HEK293 (cell line): ENCODE data around the gene R3HDM4.
A peak's percentile ranks its signal among the peaks of the same experiment; 100 is the strongest.

Experiments
- BCL11A ChIP-seq: fragments of 450-650 bp; formaldehyde crosslinking; IDR thresholded peaks from 2 replicates; pipeline ENCODE4 v1.5.1; 2016; ENCODE audit warnings: low read depth, missing biosample characterization, missing genetic modification characterization
- BCL11B ChIP-seq: fragments of 450-650 bp; formaldehyde crosslinking; IDR thresholded peaks from 2 replicates; pipeline ENCODE4 v1.5.1; 2016; ENCODE audit warnings: low read depth, missing biosample characterization, missing genetic modification characterization
- HOXA7 ChIP-seq: sonication (generic); formaldehyde crosslinking; IDR thresholded peaks from 2 replicates; pipeline ENCODE4 v1.8.1; 2022; ENCODE audit warnings: missing genetic modification reagents, borderline replicate concordance
- HOXC10 ChIP-seq: sonication (generic); formaldehyde crosslinking; IDR thresholded peaks from 2 replicates; pipeline ENCODE4 v1.8.1; 2023; ENCODE audit warnings: mild to moderate bottlenecking, missing genetic modification reagents
- KLF8 ChIP-seq: fragments of 450-650 bp; formaldehyde crosslinking; IDR thresholded peaks from 2 replicates; pipeline ENCODE4 v1.5.1; 2016; ENCODE audit warnings: missing biosample characterization, missing genetic modification characterization
- REPIN1 ChIP-seq: fragments of 450-650 bp; formaldehyde crosslinking; IDR thresholded peaks from 2 replicates; pipeline ENCODE4 v1.5.1; 2017; ENCODE audit warnings: missing biosample characterization, missing genetic modification characterization, low read depth
- ZBTB44 ChIP-seq: fragments of 450-650 bp; IDR thresholded peaks from 2 replicates; pipeline ENCODE4 v1.5.1; 2018; ENCODE audit warnings: missing biosample characterization, mild to moderate bottlenecking, missing genetic modification characterization
- ZBTB8A ChIP-seq: fragments of 450-650 bp; formaldehyde crosslinking; IDR thresholded peaks from 2 replicates; pipeline ENCODE4 v1.5.1; 2016; ENCODE audit warnings: missing biosample characterization, missing genetic modification characterization
- ZNF146 ChIP-seq: fragments of 450-650 bp; formaldehyde crosslinking; IDR thresholded peaks from 2 replicates; pipeline ENCODE4 v1.5.1; 2016; ENCODE audit warnings: missing biosample characterization, missing genetic modification characterization
- ZNF23 ChIP-seq: fragments of 450-650 bp; formaldehyde crosslinking; IDR thresholded peaks from 2 replicates; pipeline ENCODE4 v1.5.1; 2016; ENCODE audit warnings: missing biosample characterization, missing genetic modification characterization, borderline replicate concordance
- ZNF280C ChIP-seq: fragments of 450-650 bp; formaldehyde crosslinking; IDR thresholded peaks from 2 replicates; pipeline ENCODE4 v1.5.1; 2016; ENCODE audit warnings: missing biosample characterization, missing genetic modification characterization
- ZNF501 ChIP-seq: fragments of 450-650 bp; formaldehyde crosslinking; IDR thresholded peaks from 2 replicates; pipeline ENCODE4 v1.5.1; 2016; ENCODE audit warnings: missing biosample characterization, missing genetic modification characterization
- ZNF518A ChIP-seq: fragments of 450-650 bp; formaldehyde crosslinking; conservative IDR thresholded peaks from 2 replicates; pipeline ENCODE4 v1.5.1; 2016; ENCODE audit warnings: low read depth, missing biosample characterization, missing genetic modification characterization
- ZNF529 ChIP-seq: fragments of 450-650 bp; formaldehyde crosslinking; IDR thresholded peaks from 2 replicates; pipeline ENCODE4 v1.5.1; 2017; ENCODE audit warnings: missing genetic modification characterization, missing biosample characterization; ENCODE audit not compliant: insufficient replicate concordance
- ZNF555 ChIP-seq: fragments of 450-650 bp; formaldehyde crosslinking; conservative IDR thresholded peaks from 2 replicates; pipeline ENCODE4 v1.5.1; 2017; ENCODE audit warnings: missing biosample characterization, mild to moderate bottlenecking, missing genetic modification characterization, inconsistent platforms
- ZNF560 ChIP-seq: fragments of 450-650 bp; formaldehyde crosslinking; IDR thresholded peaks from 2 replicates; pipeline ENCODE4 v1.5.1; 2017; ENCODE audit warnings: missing biosample characterization, missing genetic modification characterization, borderline replicate concordance
- ZNF626 ChIP-seq: fragments of 450-650 bp; sonication (Bioruptor Pico); formaldehyde crosslinking; IDR thresholded peaks from 2 replicates; pipeline ENCODE4 v1.5.1; 2018; ENCODE audit warnings: missing biosample characterization, missing genetic modification characterization, inconsistent platforms
- ZNF660 ChIP-seq: fragments of 450-650 bp; IDR thresholded peaks from 2 replicates; pipeline ENCODE4 v1.5.1; 2018; ENCODE audit warnings: missing biosample characterization, mild to moderate bottlenecking, missing genetic modification characterization
- ZNF785 ChIP-seq: fragments of 450-650 bp; formaldehyde crosslinking; IDR thresholded peaks from 2 replicates; pipeline ENCODE4 v1.5.1; 2016; ENCODE audit warnings: missing biosample characterization, missing genetic modification characterization
- ZXDB ChIP-seq: fragments of 450-650 bp; formaldehyde crosslinking; IDR thresholded peaks from 2 replicates; pipeline ENCODE4 v1.5.1; 2016; ENCODE audit warnings: missing biosample characterization, missing genetic modification characterization
- TF ChIP-seq, protein P1 (sequence below): fragments of 450-650 bp; formaldehyde crosslinking; IDR thresholded peaks from 2 replicates; pipeline ENCODE4 v1.5.1; 2016; ENCODE audit warnings: missing biosample characterization, missing genetic modification characterization
- TF ChIP-seq, protein P2 (sequence below): fragments of 450-650 bp; formaldehyde crosslinking; IDR thresholded peaks from 2 replicates; pipeline ENCODE4 v1.5.1; 2017; ENCODE audit warnings: missing biosample characterization, missing genetic modification characterization
- TF ChIP-seq, protein P3 (sequence below): fragments of 450-650 bp; formaldehyde crosslinking; IDR thresholded peaks from 2 replicates; pipeline ENCODE4 v1.5.1; 2016; ENCODE audit warnings: missing biosample characterization, missing genetic modification characterization
- TF ChIP-seq, protein P4 (sequence below): fragments of 450-650 bp; formaldehyde crosslinking; IDR thresholded peaks from 2 replicates; pipeline ENCODE4 v1.5.1; 2016; ENCODE audit warnings: missing biosample characterization, missing genetic modification characterization

The R3HDM4 gene

GRCh38 chr19:867301-867793, 45.7 kb downstream of the R3HDM4 start (continued):
- TF ChIP-seq, protein P1, sequence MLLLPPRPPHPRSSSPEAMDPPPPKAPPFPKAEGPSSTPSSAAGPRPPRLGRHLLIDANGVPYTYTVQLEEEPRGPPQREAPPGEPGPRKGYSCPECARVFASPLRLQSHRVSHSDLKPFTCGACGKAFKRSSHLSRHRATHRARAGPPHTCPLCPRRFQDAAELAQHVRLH (tag by site-specific recombination) = no peak
- TF ChIP-seq ZNF785 = no peak
- TF ChIP-seq HOXC10 (CRISPR knock-in tag) = no peak
- TF ChIP-seq, protein P2, sequence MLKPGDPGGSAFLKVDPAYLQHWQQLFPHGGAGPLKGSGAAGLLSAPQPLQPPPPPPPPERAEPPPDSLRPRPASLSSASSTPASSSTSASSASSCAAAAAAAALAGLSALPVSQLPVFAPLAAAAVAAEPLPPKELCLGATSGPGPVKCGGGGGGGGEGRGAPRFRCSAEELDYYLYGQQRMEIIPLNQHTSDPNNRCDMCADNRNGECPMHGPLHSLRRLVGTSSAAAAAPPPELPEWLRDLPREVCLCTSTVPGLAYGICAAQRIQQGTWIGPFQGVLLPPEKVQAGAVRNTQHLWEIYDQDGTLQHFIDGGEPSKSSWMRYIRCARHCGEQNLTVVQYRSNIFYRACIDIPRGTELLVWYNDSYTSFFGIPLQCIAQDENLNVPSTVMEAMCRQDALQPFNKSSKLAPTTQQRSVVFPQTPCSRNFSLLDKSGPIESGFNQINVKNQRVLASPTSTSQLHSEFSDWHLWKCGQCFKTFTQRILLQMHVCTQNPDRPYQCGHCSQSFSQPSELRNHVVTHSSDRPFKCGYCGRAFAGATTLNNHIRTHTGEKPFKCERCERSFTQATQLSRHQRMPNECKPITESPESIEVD (tag by site-specific recombination) = no peak
- TF ChIP-seq BCL11B = no peak
- TF ChIP-seq ZNF529 = no peak
- no peak for TF ChIP-seq BCL11A
- TF ChIP-seq ZNF146 (tag by site-specific recombination) = no peak
- no peak for TF ChIP-seq ZXDB
- no peak for TF ChIP-seq ZNF501 (tag by site-specific recombination)
- no peak for TF ChIP-seq ZNF626 (tag by site-specific recombination)
- TF ChIP-seq, protein P3, sequence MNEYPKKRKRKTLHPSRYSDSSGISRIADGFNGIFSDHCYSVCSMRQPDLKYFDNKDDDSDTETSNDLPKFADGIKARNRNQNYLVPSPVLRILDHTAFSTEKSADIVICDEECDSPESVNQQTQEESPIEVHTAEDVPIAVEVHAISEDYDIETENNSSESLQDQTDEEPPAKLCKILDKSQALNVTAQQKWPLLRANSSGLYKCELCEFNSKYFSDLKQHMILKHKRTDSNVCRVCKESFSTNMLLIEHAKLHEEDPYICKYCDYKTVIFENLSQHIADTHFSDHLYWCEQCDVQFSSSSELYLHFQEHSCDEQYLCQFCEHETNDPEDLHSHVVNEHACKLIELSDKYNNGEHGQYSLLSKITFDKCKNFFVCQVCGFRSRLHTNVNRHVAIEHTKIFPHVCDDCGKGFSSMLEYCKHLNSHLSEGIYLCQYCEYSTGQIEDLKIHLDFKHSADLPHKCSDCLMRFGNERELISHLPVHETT = no peak
- TF ChIP-seq, protein P4, sequence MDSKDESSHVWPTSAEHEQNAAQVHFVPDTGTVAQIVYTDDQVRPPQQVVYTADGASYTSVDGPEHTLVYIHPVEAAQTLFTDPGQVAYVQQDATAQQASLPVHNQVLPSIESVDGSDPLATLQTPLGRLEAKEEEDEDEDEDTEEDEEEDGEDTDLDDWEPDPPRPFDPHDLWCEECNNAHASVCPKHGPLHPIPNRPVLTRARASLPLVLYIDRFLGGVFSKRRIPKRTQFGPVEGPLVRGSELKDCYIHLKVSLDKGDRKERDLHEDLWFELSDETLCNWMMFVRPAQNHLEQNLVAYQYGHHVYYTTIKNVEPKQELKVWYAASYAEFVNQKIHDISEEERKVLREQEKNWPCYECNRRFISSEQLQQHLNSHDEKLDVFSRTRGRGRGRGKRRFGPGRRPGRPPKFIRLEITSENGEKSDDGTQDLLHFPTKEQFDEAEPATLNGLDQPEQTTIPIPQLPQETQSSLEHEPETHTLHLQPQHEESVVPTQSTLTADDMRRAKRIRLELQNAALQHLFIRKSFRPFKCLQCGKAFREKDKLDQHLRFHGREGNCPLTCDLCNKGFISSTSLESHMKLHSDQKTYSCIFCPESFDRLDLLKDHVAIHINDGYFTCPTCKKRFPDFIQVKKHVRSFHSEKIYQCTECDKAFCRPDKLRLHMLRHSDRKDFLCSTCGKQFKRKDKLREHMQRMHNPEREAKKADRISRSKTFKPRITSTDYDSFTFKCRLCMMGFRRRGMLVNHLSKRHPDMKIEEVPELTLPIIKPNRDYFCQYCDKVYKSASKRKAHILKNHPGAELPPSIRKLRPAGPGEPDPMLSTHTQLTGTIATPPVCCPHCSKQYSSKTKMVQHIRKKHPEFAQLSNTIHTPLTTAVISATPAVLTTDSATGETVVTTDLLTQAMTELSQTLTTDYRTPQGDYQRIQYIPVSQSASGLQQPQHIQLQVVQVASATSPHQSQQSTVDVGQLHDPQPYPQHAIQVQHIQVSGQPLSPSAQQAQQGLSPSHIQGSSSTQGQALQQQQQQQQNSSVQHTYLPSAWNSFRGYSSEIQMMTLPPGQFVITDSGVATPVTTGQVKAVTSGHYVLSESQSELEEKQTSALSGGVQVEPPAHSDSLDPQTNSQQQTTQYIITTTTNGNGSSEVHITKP (tag by site-specific recombination) = no peak
- TF ChIP-seq ZNF555 (tag by site-specific recombination) = no peak
- TF ChIP-seq ZBTB44 (tag by site-specific recombination) = no peak
- no peak for TF ChIP-seq ZNF280C
- no peak for TF ChIP-seq ZNF518A (tag by site-specific recombination)
- TF ChIP-seq REPIN1 = no peak
- no peak for TF ChIP-seq HOXA7 (CRISPR knock-in tag)
- TF ChIP-seq ZNF560 (tag by site-specific recombination) = no peak
- TF ChIP-seq ZNF660 (tag by site-specific recombination) = no peak
- peak; percentile 59 for TF ChIP-seq ZBTB8A
- peak; percentile 32; the same call in 1 of the 2 replicates for TF ChIP-seq KLF8 (tag by site-specific recombination)
- TF ChIP-seq ZNF23 (tag by site-specific recombination) = no peak
